ENCODE data around the gene LEF1.

Gene LEF1

DNA sequence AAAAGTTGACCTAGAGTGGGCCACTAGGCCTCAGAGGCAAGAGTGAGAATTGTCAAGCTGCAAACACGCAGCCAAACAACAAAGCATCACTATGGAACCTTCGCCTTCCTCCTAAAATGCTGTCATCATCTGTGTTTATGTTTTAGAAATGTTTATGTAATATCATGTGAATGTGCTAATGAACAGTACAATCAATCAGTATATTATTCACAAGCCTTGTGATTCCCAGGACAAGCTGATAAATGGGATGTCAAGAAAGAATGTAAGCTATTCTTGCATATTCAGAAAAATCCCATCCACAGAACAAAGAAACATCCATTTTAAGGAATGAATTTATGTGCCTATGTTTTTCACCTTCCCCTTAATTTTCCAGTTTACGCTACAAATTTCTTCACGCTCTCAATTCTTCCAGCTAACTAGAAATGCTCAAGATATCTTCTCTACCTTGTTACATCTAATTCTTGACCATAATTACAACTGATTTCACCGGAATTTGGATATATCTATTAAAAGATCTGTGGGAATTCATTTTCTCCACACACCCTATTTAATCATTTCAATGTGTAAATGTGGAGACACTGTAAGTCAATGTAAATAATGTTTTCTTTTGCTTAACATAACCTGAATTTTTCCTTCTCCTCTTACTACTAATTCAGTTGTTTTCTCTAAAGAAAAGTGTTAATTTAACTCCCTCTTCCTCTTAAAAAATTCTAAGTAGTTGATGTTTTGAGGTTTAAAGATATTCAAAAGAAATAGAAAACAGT lies 65.5 kb downstream of the LEF1 start:
- Histone ChIP-seq H3K4me1 (ENCODE audit: control insufficient read depth, insufficient read depth, low read length) (no peaks in the 10 kb centered on the region), H3K9me3 (ENCODE audit: control insufficient read depth, low read length) (no peaks in the 10 kb centered on the region), H3K4me3 (ENCODE audit: insufficient read depth, low read depth, low read length) (no peak overlapping the region), H3K27me3 (ENCODE audit: control insufficient read depth, insufficient read depth, low read length, poor library complexity, severe bottlenecking) (no peaks in the 10 kb centered on the region), H3K27ac (ENCODE audit: insufficient read depth, low read depth, low read length, poor library complexity, severe bottlenecking) (no peak overlapping the region), H3K36me3 (ENCODE audit: control insufficient read depth, insufficient read depth, low read length) (no peaks in the 10 kb centered on the region)
- WGBS, 2 experiments, result 97 to 98% methylated on average over 4 to 5 of the region's 5 CpGs

DNA sequence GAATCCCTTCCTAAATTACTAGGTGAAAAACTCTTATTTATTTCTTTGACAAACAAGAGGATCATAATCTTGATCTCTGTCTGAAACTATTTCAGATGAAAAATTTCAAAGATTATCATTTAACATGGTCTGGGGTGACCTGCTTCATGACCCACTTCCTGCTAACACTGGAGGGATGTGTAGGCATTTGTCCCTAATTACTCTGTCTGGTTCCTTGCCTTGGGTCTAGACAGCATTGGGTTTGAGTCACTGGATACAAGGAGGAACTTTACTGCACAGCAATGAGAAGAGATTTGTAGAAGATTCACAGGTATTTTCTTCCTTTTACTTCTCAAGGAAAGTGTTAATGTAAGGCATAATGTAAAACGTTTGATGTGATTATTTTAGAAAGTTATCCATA lies 67.9 kb downstream of the LEF1 start:
- H3K27ac ChIP-seq (ENCODE audit: insufficient read depth, low read depth, low read length, poor library complexity, severe bottlenecking), result no peak overlapping the region
- no peaks in the 10 kb centered on the region for H3K36me3 ChIP-seq (ENCODE audit: control insufficient read depth, insufficient read depth, low read length)
- H3K9me3 ChIP-seq (ENCODE audit: control insufficient read depth, low read length), result no peaks in the 10 kb centered on the region
- no peak overlapping the region for H3K4me3 ChIP-seq (ENCODE audit: insufficient read depth, low read depth, low read length)
- 67% methylated on average over 1 of the region's 1 CpG; no CpG with 5 or more reads in 1 of the 2 experiments for WGBS, 2 experiments
- H3K27me3 ChIP-seq (ENCODE audit: control insufficient read depth, insufficient read depth, low read length, poor library complexity, severe bottlenecking), result no peaks in the 10 kb centered on the region
- no peaks in the 10 kb centered on the region for H3K4me1 ChIP-seq (ENCODE audit: control insufficient read depth, insufficient read depth, low read length)

DNA sequence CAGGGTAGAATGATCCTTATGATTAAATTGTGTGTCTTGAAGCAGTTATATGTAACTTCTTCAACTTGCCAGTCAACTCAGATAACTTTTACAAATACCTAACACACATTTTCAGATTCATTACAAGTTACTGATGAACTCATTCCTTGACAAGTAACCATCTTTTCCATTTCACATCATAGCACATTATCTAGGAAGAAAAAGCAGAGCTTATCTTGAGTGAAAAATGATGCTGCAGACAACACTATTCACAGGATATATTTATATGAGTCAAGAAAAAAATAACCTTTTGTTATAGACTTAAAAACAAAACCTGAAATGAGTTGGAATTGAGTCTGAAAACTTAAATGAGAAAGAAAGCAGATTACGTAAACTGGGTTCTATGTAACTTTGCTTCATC lies 68.9 kb downstream of the LEF1 start:
- H3K27me3 ChIP-seq (ENCODE audit: control insufficient read depth, insufficient read depth, low read length, poor library complexity, severe bottlenecking), result no peaks in the 10 kb centered on the region
- H3K9me3 ChIP-seq (ENCODE audit: control insufficient read depth, low read length), result no peaks in the 10 kb centered on the region
- 94% methylated on average over 1 of the region's 1 CpG; no CpG with 5 or more reads in 1 of the 2 experiments for WGBS, 2 experiments
- H3K4me3 ChIP-seq (ENCODE audit: insufficient read depth, low read depth, low read length), result no peak overlapping the region
- no peaks in the 10 kb centered on the region for H3K36me3 ChIP-seq (ENCODE audit: control insufficient read depth, insufficient read depth, low read length)
- no peak overlapping the region for H3K27ac ChIP-seq (ENCODE audit: insufficient read depth, low read depth, low read length, poor library complexity, severe bottlenecking)
- no peaks in the 10 kb centered on the region for H3K4me1 ChIP-seq (ENCODE audit: control insufficient read depth, insufficient read depth, low read length)

DNA sequence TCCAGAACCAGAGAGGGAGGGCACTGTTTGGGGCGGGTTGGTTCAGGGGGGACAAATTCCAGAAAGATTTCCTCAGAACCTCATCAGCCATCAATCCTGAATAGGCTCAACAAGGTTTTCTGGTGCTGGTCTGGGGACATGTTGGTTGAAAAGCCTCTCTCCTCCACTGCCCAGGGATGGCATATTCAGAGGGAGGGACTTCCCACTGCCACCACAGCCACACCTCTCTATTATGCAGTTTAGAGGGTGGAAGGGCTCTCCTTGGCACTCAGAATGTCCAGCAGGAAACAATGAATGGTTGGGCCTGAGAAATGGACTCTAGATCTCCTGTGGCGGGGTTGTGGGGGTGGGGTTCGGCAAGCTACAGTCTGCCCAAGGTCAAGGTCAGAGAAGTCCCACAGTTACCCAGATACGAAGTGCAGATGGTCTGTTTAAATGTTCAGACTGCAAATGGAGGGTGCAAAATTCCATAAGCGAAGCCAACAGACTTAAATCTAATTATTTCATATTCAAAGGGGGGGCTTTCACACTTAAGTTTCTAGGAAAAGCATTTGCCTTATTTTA lies 70.7 kb downstream of the LEF1 start:
- 90 to 96% methylated on average over 5 of the region's 5 CpGs for WGBS, 2 experiments
- no peaks in the 10 kb centered on the region for H3K9me3 ChIP-seq (ENCODE audit: control insufficient read depth, low read length)
- no peaks in the 10 kb centered on the region for H3K4me1 ChIP-seq (ENCODE audit: control insufficient read depth, insufficient read depth, low read length)
- no peak overlapping the region for H3K4me3 ChIP-seq (ENCODE audit: insufficient read depth, low read depth, low read length)
- no peaks in the 10 kb centered on the region for H3K36me3 ChIP-seq (ENCODE audit: control insufficient read depth, insufficient read depth, low read length)
- H3K27me3 ChIP-seq (ENCODE audit: control insufficient read depth, insufficient read depth, low read length, poor library complexity, severe bottlenecking), result no peaks in the 10 kb centered on the region
- H3K27ac ChIP-seq (ENCODE audit: insufficient read depth, low read depth, low read length, poor library complexity, severe bottlenecking), result no peak overlapping the region

DNA sequence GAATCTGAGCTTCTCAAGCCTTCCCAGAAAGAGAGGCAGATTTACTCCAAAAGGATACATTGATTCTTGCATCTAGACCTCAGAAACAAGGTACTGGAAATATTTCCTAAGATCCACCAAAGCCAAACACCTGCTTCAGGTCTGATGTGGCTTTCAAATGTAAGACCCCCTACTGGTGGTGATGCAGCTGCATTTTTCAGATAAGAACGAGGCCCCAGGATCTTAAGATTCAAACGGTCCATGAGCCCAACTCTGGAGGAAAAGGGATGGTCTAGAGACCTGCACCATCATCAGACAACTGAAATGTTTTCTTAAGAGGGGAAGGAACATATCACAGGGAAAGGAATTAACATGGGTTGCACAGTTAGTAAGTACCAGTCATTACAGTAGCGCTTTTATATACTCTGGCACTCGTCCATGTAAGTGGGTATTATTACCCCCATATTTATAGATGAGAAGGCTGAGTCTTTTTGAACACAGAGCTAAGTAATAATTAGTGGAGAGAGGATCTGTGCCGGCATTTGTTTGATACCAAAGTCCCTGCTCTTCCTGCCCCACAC lies 73.7 kb downstream of the LEF1 start:
- WGBS, 2 experiments, result 72 to 83% methylated on average over 4 to 5 of the region's 5 CpGs
- H3K4me3 ChIP-seq (ENCODE audit: insufficient read depth, low read depth, low read length), result no peak overlapping the region
- no peak overlapping the region for H3K27ac ChIP-seq (ENCODE audit: insufficient read depth, low read depth, low read length, poor library complexity, severe bottlenecking)
- no peaks in the 10 kb centered on the region for H3K4me1 ChIP-seq (ENCODE audit: control insufficient read depth, insufficient read depth, low read length)
- no peaks in the 10 kb centered on the region for H3K36me3 ChIP-seq (ENCODE audit: control insufficient read depth, insufficient read depth, low read length)
- H3K27me3 ChIP-seq (ENCODE audit: control insufficient read depth, insufficient read depth, low read length, poor library complexity, severe bottlenecking), result no peaks in the 10 kb centered on the region
- H3K9me3 ChIP-seq (ENCODE audit: control insufficient read depth, low read length), result no peaks in the 10 kb centered on the region

DNA sequence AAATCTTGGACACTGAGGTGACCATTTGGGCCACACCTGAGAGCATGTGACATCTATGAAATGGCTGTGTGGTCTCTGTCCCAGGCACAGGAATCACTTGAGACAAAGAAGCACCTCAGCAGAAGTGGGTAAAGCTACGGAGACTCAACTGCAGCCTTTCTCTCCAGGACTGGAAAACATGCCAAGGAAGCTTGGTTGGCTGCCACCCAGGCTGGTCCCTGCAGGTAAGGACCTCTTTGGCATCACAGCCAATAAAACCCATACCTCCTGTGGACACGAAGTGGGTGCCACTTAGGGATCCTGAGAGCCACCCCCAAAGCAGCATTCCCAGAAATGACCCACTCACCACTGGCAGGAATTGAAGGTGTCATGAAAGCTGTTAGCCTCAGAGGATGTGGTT lies 74.6 kb downstream of the LEF1 start:
- Histone ChIP-seq H3K4me3 (ENCODE audit: insufficient read depth, low read depth, low read length) (no peak overlapping the region), H3K4me1 (ENCODE audit: control insufficient read depth, insufficient read depth, low read length) (no peaks in the 10 kb centered on the region), H3K27ac (ENCODE audit: insufficient read depth, low read depth, low read length, poor library complexity, severe bottlenecking) (no peak overlapping the region), H3K9me3 (ENCODE audit: control insufficient read depth, low read length) (no peaks in the 10 kb centered on the region), H3K27me3 (ENCODE audit: control insufficient read depth, insufficient read depth, low read length, poor library complexity, severe bottlenecking) (no peaks in the 10 kb centered on the region), H3K36me3 (ENCODE audit: control insufficient read depth, insufficient read depth, low read length) (no peaks in the 10 kb centered on the region)
- 94 to 99% methylated on average over 2 of the region's 2 CpGs for WGBS, 2 experiments

DNA sequence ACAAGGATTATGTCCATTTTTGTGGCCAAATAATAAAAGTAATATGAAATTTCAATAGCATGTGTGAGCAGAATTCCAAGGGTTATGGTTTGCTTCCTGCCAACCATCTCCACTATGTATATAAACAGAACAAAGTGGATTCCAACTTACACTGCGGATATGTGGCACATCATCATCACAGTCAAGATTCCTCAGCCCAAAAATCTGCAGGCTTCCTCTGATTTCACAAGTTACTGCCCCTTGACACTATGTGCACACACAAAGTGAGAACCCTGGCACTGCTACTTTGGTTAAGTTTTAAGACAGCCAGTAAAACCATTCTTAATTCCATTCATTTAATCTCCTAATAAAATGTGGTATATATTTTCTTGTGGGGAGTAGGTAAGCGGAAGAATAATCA lies 76.4 kb downstream of the LEF1 start:
- H3K27ac ChIP-seq (ENCODE audit: insufficient read depth, low read depth, low read length, poor library complexity, severe bottlenecking), result no peak overlapping the region
- no peaks in the 10 kb centered on the region for H3K36me3 ChIP-seq (ENCODE audit: control insufficient read depth, insufficient read depth, low read length)
- H3K9me3 ChIP-seq (ENCODE audit: control insufficient read depth, low read length), result no peaks in the 10 kb centered on the region
- no peaks in the 10 kb centered on the region for H3K4me1 ChIP-seq (ENCODE audit: control insufficient read depth, insufficient read depth, low read length)
- no peak overlapping the region for H3K4me3 ChIP-seq (ENCODE audit: insufficient read depth, low read depth, low read length)
- 92 to 96% methylated on average over 1 of the region's 2 CpGs for WGBS, 2 experiments
- H3K27me3 ChIP-seq (ENCODE audit: control insufficient read depth, insufficient read depth, low read length, poor library complexity, severe bottlenecking), result no peaks in the 10 kb centered on the region

DNA sequence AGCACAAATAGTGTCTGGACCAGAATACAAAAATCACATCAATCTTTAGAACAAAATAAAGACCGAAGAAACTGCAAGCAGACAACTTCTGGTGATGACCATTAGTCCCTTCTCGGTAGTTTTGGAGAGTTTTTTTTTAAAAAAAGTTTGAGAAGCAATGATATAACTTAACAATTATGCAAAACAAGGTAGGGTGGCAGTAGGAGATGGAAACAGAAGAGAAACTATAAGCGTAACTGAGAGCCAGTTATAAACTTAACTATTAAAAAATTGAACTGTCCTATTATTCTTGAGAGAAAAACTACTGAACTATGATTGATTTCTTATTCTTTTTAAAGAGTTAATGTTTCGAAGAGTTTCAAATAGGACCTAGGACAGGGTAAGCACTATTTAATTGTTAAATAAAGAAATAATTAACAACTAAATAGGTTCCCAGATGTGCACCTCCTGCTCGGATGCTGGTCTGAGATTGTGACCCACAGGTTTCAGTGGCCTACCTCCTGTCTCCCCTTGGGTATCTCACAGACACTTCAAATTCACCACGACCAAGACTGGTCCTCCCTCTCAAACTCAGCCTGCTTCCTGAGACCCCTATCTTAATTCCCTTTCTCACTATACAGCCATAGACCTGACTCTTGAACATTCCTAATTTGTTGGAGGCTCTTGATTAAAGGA lies 81.3 kb downstream of the LEF1 start:
- WGBS, 2 experiments, result 76 to 88% methylated on average over 4 of the region's 6 CpGs
- Histone ChIP-seq H3K9me3 (ENCODE audit: control insufficient read depth, low read length) (no peaks in the 10 kb centered on the region), H3K27me3 (ENCODE audit: control insufficient read depth, insufficient read depth, low read length, poor library complexity, severe bottlenecking) (no peaks in the 10 kb centered on the region), H3K4me1 (ENCODE audit: control insufficient read depth, insufficient read depth, low read length) (no peaks in the 10 kb centered on the region), H3K4me3 (ENCODE audit: insufficient read depth, low read depth, low read length) (no peak overlapping the region), H3K36me3 (ENCODE audit: control insufficient read depth, insufficient read depth, low read length) (peaks cover 6% of the 10 kb centered on the region), H3K27ac (ENCODE audit: insufficient read depth, low read depth, low read length, poor library complexity, severe bottlenecking) (no peak overlapping the region)

DNA sequence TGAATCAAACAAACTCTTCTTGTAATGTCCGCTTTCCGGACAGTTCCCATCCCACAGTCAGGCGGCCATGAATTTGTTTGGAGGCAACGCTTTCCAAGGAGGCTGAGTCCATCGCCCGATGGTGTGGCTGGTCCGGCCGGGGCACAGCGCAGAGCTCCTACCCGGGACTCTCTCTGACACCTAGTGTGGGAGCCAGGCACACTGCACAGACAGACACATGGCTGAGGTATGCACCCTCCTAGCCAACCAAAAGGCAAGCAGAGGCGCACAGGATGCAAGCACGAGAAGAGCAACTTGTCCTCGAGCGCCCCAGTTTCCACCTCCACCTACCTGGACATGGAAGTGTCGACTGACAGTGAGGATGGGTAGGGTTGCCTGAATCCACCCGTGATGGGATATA lies 87.5 kb downstream of the LEF1 start:
- H3K36me3 ChIP-seq (ENCODE audit: control insufficient read depth, insufficient read depth, low read length), result peaks cover 17% of the 10 kb centered on the region
- no peak overlapping the region for H3K27ac ChIP-seq (ENCODE audit: insufficient read depth, low read depth, low read length, poor library complexity, severe bottlenecking)
- no peaks in the 10 kb centered on the region for H3K4me1 ChIP-seq (ENCODE audit: control insufficient read depth, insufficient read depth, low read length)
- WGBS, 2 experiments, result 93 to 94% methylated on average over 16 of the region's 16 CpGs
- H3K27me3 ChIP-seq (ENCODE audit: control insufficient read depth, insufficient read depth, low read length, poor library complexity, severe bottlenecking), result no peaks in the 10 kb centered on the region
- no peaks in the 10 kb centered on the region for H3K9me3 ChIP-seq (ENCODE audit: control insufficient read depth, low read length)
- H3K4me3 ChIP-seq (ENCODE audit: insufficient read depth, low read depth, low read length), result no peak overlapping the region

DNA sequence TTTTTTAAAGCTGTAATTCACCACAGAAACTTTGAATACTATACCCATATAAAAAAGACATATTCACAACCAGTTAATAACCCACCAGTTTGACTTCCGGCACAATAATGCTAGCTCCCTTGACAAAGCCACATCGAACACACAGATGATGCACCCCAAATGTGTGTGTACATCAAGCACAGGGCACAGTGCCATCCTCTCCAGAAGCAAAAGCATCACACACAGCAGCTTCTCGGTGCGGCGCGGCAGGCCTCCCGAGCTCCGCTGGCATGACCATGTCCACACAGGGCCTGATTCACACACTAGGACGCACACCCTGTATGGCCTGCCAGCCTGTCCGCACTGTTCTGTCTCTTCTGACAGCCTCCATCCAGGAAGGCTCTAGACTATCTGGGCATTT lies 88.0 kb downstream of the LEF1 start:
- Histone ChIP-seq H3K36me3 (ENCODE audit: control insufficient read depth, insufficient read depth, low read length) (peaks cover 17% of the 10 kb centered on the region), H3K4me1 (ENCODE audit: control insufficient read depth, insufficient read depth, low read length) (no peaks in the 10 kb centered on the region), H3K4me3 (ENCODE audit: insufficient read depth, low read depth, low read length) (no peak overlapping the region), H3K27me3 (ENCODE audit: control insufficient read depth, insufficient read depth, low read length, poor library complexity, severe bottlenecking) (no peaks in the 10 kb centered on the region), H3K27ac (ENCODE audit: insufficient read depth, low read depth, low read length, poor library complexity, severe bottlenecking) (no peak overlapping the region), H3K9me3 (ENCODE audit: control insufficient read depth, low read length) (no peaks in the 10 kb centered on the region)
- WGBS, 2 experiments, result 93% methylated on average over 10 of the region's 10 CpGs
